Lower leg skin (tissue), 4 donors: Measurements from ENCODE around the gene NPAS3. TPM values are rescaled to one million over a fixed set of nuclear protein-coding genes. Genes with fewer than 3 reads are reported as not detected.

Source experiments
- DNase-seq, 2 donors: peaks; one replicate each; pipeline ENCODE4 v3.0.0-alpha.2; 2019; ENCODE audit warnings: low spot score in 2 of 2
- H3K4me3 ChIP-seq: fragments of 200-600 bp; sonication (generic); 2 replicates; pipeline ENCODE4 v1.5.1; 2017; ENCODE audit warnings: mild to moderate bottlenecking, low read depth; ENCODE audit not compliant: poor library complexity, severe bottlenecking
- POLR2A ChIP-seq, 2 donors: fragments of 450-650 bp; IDR thresholded peaks; one replicate each; pipeline ENCODE4 v1.6.1; 2016 to 2017; ENCODE audit warnings: antibody characterized with exemption in 2 of 2, mild to moderate bottlenecking in 1 of 2, moderate library complexity in 1 of 2
- WGBS, 2 donors: methylation state at CpG; one replicate each; pipeline ENCODE4 v1.1.5; 2018; 5-methylcytosine and 5-hydroxymethylcytosine counted together
- intact Hi-C: fragments of 100-400 bp; cut with DNase I; formaldehyde crosslinking; loops from one replicate; pipeline ENCODE4 v1.15.0; 2023; ENCODE audit warnings: low total_unique reads
- total RNA-seq, 4 donors: library from RNA; depleted of rRNA; stranded (reverse); fragments of >200 nt; gene quantifications; one replicate each; pipeline ENCODE4 v1.1.0, GENCODE V29; 2016
- TF ChIP-seq, protein P1 (sequence below), 3 donors: fragments of 450-650 bp; IDR thresholded peaks; one replicate each; pipeline ENCODE4 v1.5.1; 2016; ENCODE audit warnings: antibody characterized with exemption in 3 of 3, mild to moderate bottlenecking in 3 of 3, moderate library complexity in 2 of 3

The NPAS3 gene
- total RNA-seq, 4 donors from 2014 or later, result 0.25 to 0.29 TPM; not detected in 2

DNA sequence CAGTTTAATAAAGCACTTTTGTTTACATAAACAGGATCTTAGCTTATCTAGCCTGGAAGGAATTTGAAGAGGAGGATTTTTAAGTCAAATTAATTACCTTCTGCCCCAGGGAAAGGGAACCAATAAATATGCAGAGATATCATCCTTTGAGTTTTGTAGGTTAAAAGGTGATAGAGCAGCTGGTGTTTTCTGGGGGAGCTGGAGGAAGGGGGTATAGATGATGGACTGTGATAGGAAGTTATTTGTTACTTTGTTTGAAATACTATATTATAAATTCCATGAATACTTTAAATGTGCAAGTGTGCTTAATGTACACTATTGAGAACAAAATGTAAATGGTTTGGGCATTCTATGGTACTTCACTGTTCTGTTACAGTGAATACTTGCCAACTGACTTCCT lies 55.2 kb downstream of the NPAS3 start:
- TF ChIP-seq, protein P1, sequence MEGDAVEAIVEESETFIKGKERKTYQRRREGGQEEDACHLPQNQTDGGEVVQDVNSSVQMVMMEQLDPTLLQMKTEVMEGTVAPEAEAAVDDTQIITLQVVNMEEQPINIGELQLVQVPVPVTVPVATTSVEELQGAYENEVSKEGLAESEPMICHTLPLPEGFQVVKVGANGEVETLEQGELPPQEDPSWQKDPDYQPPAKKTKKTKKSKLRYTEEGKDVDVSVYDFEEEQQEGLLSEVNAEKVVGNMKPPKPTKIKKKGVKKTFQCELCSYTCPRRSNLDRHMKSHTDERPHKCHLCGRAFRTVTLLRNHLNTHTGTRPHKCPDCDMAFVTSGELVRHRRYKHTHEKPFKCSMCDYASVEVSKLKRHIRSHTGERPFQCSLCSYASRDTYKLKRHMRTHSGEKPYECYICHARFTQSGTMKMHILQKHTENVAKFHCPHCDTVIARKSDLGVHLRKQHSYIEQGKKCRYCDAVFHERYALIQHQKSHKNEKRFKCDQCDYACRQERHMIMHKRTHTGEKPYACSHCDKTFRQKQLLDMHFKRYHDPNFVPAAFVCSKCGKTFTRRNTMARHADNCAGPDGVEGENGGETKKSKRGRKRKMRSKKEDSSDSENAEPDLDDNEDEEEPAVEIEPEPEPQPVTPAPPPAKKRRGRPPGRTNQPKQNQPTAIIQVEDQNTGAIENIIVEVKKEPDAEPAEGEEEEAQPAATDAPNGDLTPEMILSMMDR (IDR thresholded peaks at IDR 0.05), result no peak
- no peak for TF ChIP-seq POLR2A (IDR thresholded peaks at IDR 0.05)
- H3K4me3 ChIP-seq, result no peak overlapping the region
- intact Hi-C loops, result no loop called here
- DNase-seq, result no peak

DNA sequence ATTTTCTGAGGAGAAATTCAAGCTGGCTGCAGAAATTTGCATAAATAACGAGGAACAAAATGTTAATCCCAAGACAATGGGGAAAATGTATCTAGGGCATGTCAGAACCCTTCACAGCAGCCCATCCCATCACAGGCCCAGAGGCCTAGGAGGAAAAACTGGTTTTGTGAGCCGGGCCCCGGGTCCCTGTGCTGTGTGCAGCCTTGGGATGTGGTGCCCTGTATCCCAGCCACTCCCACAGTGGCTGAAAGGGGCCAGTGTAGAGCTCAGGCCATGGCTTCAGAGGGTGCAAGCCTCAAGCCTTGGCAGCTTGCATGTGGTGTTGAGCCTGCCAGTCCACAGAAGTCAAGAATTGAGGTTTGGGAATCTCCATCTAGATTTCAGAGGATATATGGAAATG lies 57.7 kb downstream of the NPAS3 start:
- WGBS, 2 donors, result 60 to 67% methylated on average over 3 of the region's 3 CpGs
- intact Hi-C loops, result no loop called here
- TF ChIP-seq, protein P1 (IDR thresholded peaks at IDR 0.05), result no peak
- no peak for TF ChIP-seq POLR2A (IDR thresholded peaks at IDR 0.05)
- H3K4me3 ChIP-seq, result no peak overlapping the region
- no peak for DNase-seq

GRCh38 chr14:32998433-32998832 lies 59.8 kb downstream of the NPAS3 start:
- DNase-seq, result no peak
- TF ChIP-seq, protein P1 (IDR thresholded peaks at IDR 0.05), result no peak
- no peak for TF ChIP-seq POLR2A (IDR thresholded peaks at IDR 0.05)
- H3K4me3 ChIP-seq, result no peak overlapping the region
- intact Hi-C loops, result no loop called here

DNA sequence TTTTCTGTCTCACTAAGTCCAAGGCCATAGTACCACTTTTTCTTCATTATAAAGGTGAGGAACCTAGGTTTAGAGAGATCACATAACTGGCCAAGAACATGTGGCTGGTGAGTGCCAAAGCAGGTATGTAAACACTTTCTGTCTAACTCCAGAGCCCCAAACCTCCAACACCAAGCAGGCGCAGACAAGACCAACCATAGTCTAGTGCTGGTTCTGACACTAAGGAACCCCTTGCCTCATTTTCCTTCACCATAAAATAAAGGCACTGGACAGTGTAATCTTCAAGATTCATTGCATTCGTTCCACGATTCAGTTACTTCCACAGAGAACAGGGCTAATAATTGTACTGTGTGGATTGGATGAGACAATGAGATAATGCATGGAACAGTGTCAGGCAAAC lies 71.0 kb downstream of the NPAS3 start:
- no peak for DNase-seq
- WGBS, 2 donors, result 87 to 89% methylated on average over 3 of the region's 3 CpGs
- H3K4me3 ChIP-seq, result no peak overlapping the region
- intact Hi-C loops, result no loop called here
- TF ChIP-seq, protein P1 (IDR thresholded peaks at IDR 0.05), result no peak
- no peak for TF ChIP-seq POLR2A (IDR thresholded peaks at IDR 0.05)

DNA sequence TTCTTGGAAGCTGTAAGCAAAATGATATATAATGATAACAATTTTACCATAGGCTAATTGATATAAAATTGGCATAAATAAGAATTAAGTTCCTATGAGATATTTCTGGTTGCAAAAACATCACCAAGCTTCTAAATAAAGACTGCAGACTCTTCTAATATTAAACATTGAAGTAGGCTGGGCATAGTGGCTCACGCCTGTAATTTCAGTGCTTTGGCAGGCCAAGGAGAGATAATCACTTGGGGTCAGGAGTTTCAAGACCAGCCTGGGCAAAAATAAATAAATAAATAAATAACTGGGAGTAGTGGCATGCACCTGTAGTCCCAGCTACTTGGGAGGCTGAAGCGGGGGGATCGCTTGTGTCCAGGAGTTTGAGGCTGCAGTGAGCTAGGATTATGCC lies 71.8 kb downstream of the NPAS3 start:
- TF ChIP-seq, protein P1 (IDR thresholded peaks at IDR 0.05), result no peak
- no peak for TF ChIP-seq POLR2A (IDR thresholded peaks at IDR 0.05)
- intact Hi-C loops, result no loop called here
- no peak for DNase-seq
- H3K4me3 ChIP-seq, result no peak overlapping the region
- WGBS, 2 donors, result 91 to 95% methylated on average over 3 of the region's 3 CpGs

- DNase-seq, result no peak
- intact Hi-C loops, result no loop called here
- 91 to 94% methylated on average over 4 of the region's 4 CpGs for WGBS, 2 donors
- H3K4me3 ChIP-seq, result no peak overlapping the region
- TF ChIP-seq, protein P1 (IDR thresholded peaks at IDR 0.05), result no peak
- no peak for TF ChIP-seq POLR2A (IDR thresholded peaks at IDR 0.05)
Observed at GRCh38 chr14:33014710-33015109, 76.0 kb downstream of the NPAS3 start.
